Effector CD4-positive, alpha-beta T cell (primary cell): ENCODE results near the gene DHX9.
"Not testable (repeated sequence)": the region's sequence is repeated elsewhere in the genome, so short reads cannot be mapped to it uniquely, and the experiment has no call there.

Experiments used
- DNase-seq: peaks from one replicate; pipeline ENCODE4 v3.0.0-alpha.2; 2020

DHX9 gene

GRCh38 chr1:182890927-182891610 lies 51.9 kb downstream of the DHX9 start:
- no peak for DNase-seq

GRCh38 chr1:182897696-182898095 lies 58.5 kb downstream of the DHX9 start:
- DNase-seq: no peak

- DNase-seq: not testable (repeated sequence)
These were observed 62.8 kb downstream of the DHX9 start for GRCh38 chr1:182901946-182902345.

GRCh38 chr1:182905321-182905720 lies 66.2 kb downstream of the DHX9 start:
- no peak for DNase-seq

- no peak for DNase-seq
These were observed 70.4 kb downstream of the DHX9 start for GRCh38 chr1:182909578-182909977.

- no peak for DNase-seq
These were observed 71.0 kb downstream of the DHX9 start for GRCh38 chr1:182910143-182910542.

- DNase-seq: no peak
These were observed 74.3 kb downstream of the DHX9 start for GRCh38 chr1:182913401-182913800.

GRCh38 chr1:182917378-182917777 lies 78.2 kb downstream of the DHX9 start:
- no peak for DNase-seq

- DNase-seq: no peak
These were observed 86.5 kb downstream of the DHX9 start for GRCh38 chr1:182925661-182926060.

- no peak for DNase-seq
These were observed 88.7 kb downstream of the DHX9 start for GRCh38 chr1:182927693-182928433.

- DNase-seq: no peak
These were observed 91.8 kb downstream of the DHX9 start for GRCh38 chr1:182930985-182931384.

- no peak for DNase-seq
These were observed 96.6 kb downstream of the DHX9 start for GRCh38 chr1:182935716-182936115.
